HS-5 (cell line): ENCODE measurements around the gene ZMAT3.

Source experiments
- DNase-seq: peaks from one replicate; pipeline ENCODE4 v3.0.0-alpha.2; 2012; ENCODE audit warnings: low read depth

Gene ZMAT3

GRCh38 chr3:179021119-179021903 is 50.3 kb downstream of the ZMAT3 start:
- DNase-seq: no peak

GRCh38 chr3:179020112-179020511 is 51.5 kb downstream of the ZMAT3 start:
- no peak for DNase-seq

- DNase-seq: no peak
These were observed 52.8 kb downstream of the ZMAT3 start for GRCh38 chr3:179018808-179019207.

- DNase-seq: no peak
These were observed 54.5 kb downstream of the ZMAT3 start for GRCh38 chr3:179016979-179017670.

- DNase-seq: peak; percentile 69
These were observed 56.0 kb downstream of the ZMAT3 start for GRCh38 chr3:179015551-179016020.

- DNase-seq: no peak
These were observed 65.9 kb downstream of the ZMAT3 start for GRCh38 chr3:179005706-179006105.

- DNase-seq: no peak
These were observed 66.4 kb downstream of the ZMAT3 start for GRCh38 chr3:179005213-179005612.

GRCh38 chr3:179000659-179001058 is 71.0 kb downstream of the ZMAT3 start:
- DNase-seq: no peak

GRCh38 chr3:179000144-179000543 is 71.5 kb downstream of the ZMAT3 start:
- DNase-seq: no peak

- DNase-seq: no peak
These were observed 75.2 kb downstream of the ZMAT3 start for GRCh38 chr3:178996399-178996798.

- DNase-seq: no peak
These were observed 81.3 kb downstream of the ZMAT3 start for GRCh38 chr3:178990293-178990692.

- no peak for DNase-seq
These were observed 81.8 kb downstream of the ZMAT3 start for GRCh38 chr3:178989821-178990220.

- no peak for DNase-seq
These were observed 83.9 kb downstream of the ZMAT3 start for GRCh38 chr3:178987745-178988144.

- no peak for DNase-seq
These were observed 85.2 kb downstream of the ZMAT3 start for GRCh38 chr3:178986456-178986855.

GRCh38 chr3:178982137-178982536 is 89.5 kb downstream of the ZMAT3 start:
- DNase-seq: no peak

- no peak for DNase-seq
These were observed 96.3 kb downstream of the ZMAT3 start for GRCh38 chr3:178975320-178975719.

- no peak for DNase-seq
These were observed 100.0 kb downstream of the ZMAT3 start for GRCh38 chr3:178971614-178972013.

GRCh38 chr3:178969004-178969700 is 102.5 kb downstream of the ZMAT3 start:
- DNase-seq: no peak
